Stimulated activated CD4-positive, alpha-beta T cell treated with anti-CD3 and anti-CD28 coated beads, TNF-alpha, amount 100 ng/mL, for 4 hours (primary cell): Measurements from ENCODE around the gene DCAF11.
A peak's percentile ranks its signal among the peaks of the same experiment; 100 is the strongest.

Experiments
- DNase-seq, 3 experiments: peaks; one replicate each; pipeline ENCODE4 v3.0.0-alpha.2; 2020; ENCODE audit warnings: low read depth in 3 of 3

Gene DCAF11

GRCh38 chr14:24139272-24139934 is 24.8 kb downstream of the DCAF11 start:
- DNase-seq = no peak

- peak; percentile 98 to 99 (median 99) for DNase-seq
Observed at GRCh38 chr14:24141097-24141880, 26.7 kb downstream of the DCAF11 start, which contains the start of gene EMC9. EMC9 (minus strand) TSS chr14:24141591; CDS start chr14:24141304, 287 bp downstream.

- no peak for DNase-seq
Observed at GRCh38 chr14:24143511-24143910, 28.9 kb downstream of the DCAF11 start.

GRCh38 chr14:24144451-24144850 is 29.9 kb downstream of the DCAF11 start:
- DNase-seq = no peak

GRCh38 chr14:24145219-24145618 is 30.6 kb downstream of the DCAF11 start:
- DNase-seq = no peak

- DNase-seq = no peak
Observed at GRCh38 chr14:24145690-24146452, 31.3 kb downstream of the DCAF11 start.

- peak; percentile 67 to 72 (median 67) for DNase-seq
Observed at GRCh38 chr14:24146453-24146977, 31.9 kb downstream of the DCAF11 start, which contains the start of gene PSME2. PSME2 (minus strand) TSS chr14:24146610; CDS start chr14:24146581, 29 bp downstream.

- DNase-seq = peak; percentile 93 to 97 (median 95)
Observed at GRCh38 chr14:24146978-24147760, 32.6 kb downstream of the DCAF11 start, which contains the start of gene RNF31. RNF31 (plus strand) TSS chr14:24147498; CDS start chr14:24147699, 201 bp downstream.

GRCh38 chr14:24147761-24148428 is 33.3 kb downstream of the DCAF11 start:
- DNase-seq = no peak

- DNase-seq = no peak
Observed at GRCh38 chr14:24149302-24149969, 34.9 kb downstream of the DCAF11 start.

- no peak for DNase-seq
Observed at GRCh38 chr14:24150061-24150460, 35.5 kb downstream of the DCAF11 start.

- no peak for DNase-seq
Observed at GRCh38 chr14:24150567-24150966, 36.0 kb downstream of the DCAF11 start.

GRCh38 chr14:24150993-24151392 is 36.4 kb downstream of the DCAF11 start:
- DNase-seq = no peak

- no peak for DNase-seq
Observed at GRCh38 chr14:24151404-24152080, 37.0 kb downstream of the DCAF11 start.

GRCh38 chr14:24155100-24155499 is 40.5 kb downstream of the DCAF11 start:
- DNase-seq = no peak

GRCh38 chr14:24156840-24157239 is 42.3 kb downstream of the DCAF11 start:
- no peak for DNase-seq

GRCh38 chr14:24157331-24157730 is 42.8 kb downstream of the DCAF11 start:
- DNase-seq = no peak

- no peak for DNase-seq
Observed at GRCh38 chr14:24159777-24160498, 45.4 kb downstream of the DCAF11 start.

- no peak for DNase-seq
Observed at GRCh38 chr14:24160499-24160849, 45.9 kb downstream of the DCAF11 start.
